SK-N-SH (cell line): Measurements from ENCODE around the gene FHL2. TPM values are rescaled to one million over a fixed set of nuclear protein-coding genes. Genes with fewer than 3 reads are reported as not detected.

Experiments
- CTCF ChIA-PET: fragments of 300-600, 350-600 bp; formaldehyde crosslinking; extraction: SDS; loops from one replicate; lab custom pipeline; 2021; lab: Yijun Ruan, JAX
- POLR2A ChIA-PET: fragments of 350-600 bp; sonication (Branson Sonifier 250); formaldehyde crosslinking; extraction: SDS; loops from one replicate; lab custom pipeline; 2020; ENCODE audit warnings: antibody characterized with exemption, inconsistent platforms; lab: Yijun Ruan, JAX
- DNase-seq: peaks from one replicate; pipeline ENCODE4 v3.0.0; 2012
- H2AFZ ChIP-seq: fragments of 200-600 bp; sonication (generic); 2 replicates; pipeline ENCODE4 v1.8.1; 2016; ENCODE audit warnings: antibody characterized with exemption, mild to moderate bottlenecking, low read depth
- H3F3A ChIP-seq: fragments of 200-600 bp; sonication (generic); replicated peaks from 2 replicates; pipeline ENCODE3; 2016; ENCODE audit warnings: antibody characterized with exemption, mild to moderate bottlenecking; ENCODE audit not compliant: insufficient read depth
- H3K27ac ChIP-seq, 2 experiments: fragments of 200-500 bp in 1 of 2; fragments of 200-600 bp in 1 of 2; sonication (Bioruptor generic) in 1 of 2; sonication (generic), shearing (Covaris generic) in 1 of 2; 2 replicates each; pipeline versions ENCODE4 v1.5.1 to v1.6.1; 2014 to 2016; ENCODE audit warnings: low read depth in 2 of 2, inconsistent platforms in 1 of 2, low read length in 1 of 2, mild to moderate bottlenecking in 1 of 2, mixed read lengths in 1 of 2
- H3K27me3 ChIP-seq: fragments of 200-600 bp; sonication (generic), shearing (Covaris generic); 2 replicates; pipeline ENCODE4 v1.6.1; 2016; ENCODE audit warnings: mixed run types; ENCODE audit not compliant: insufficient read depth
- H3K36me3 ChIP-seq, 2 experiments: fragments of 200-500 bp in 1 of 2; fragments of 200-600 bp in 1 of 2; sonication (Bioruptor generic) in 1 of 2; sonication (generic) in 1 of 2; replicated peaks in 1 of 2; 2 replicates each; pipeline versions ENCODE3 to v1.5.1; 2014 to 2016; ENCODE audit warnings: low read length in 1 of 2, mild to moderate bottlenecking in 1 of 2; ENCODE audit not compliant: insufficient read depth in 2 of 2, control insufficient read depth in 1 of 2
- H3K4me1 ChIP-seq, 2 experiments: fragments of 200-500 bp in 1 of 2; fragments of 200-600 bp in 1 of 2; sonication (Bioruptor generic) in 1 of 2; sonication (generic), shearing (Covaris generic) in 1 of 2; 2 replicates each; pipeline versions ENCODE4 v1.5.1 to v1.6.1; 2014 to 2016; ENCODE audit warnings: low read depth in 1 of 2, low read length in 1 of 2, mixed run types in 1 of 2; ENCODE audit not compliant: insufficient read depth in 2 of 2, control insufficient read depth in 1 of 2
- H3K4me2 ChIP-seq: fragments of 200-600 bp; sonication (generic), shearing (Covaris generic); 2 replicates; pipeline ENCODE4 v1.6.1; 2017; ENCODE audit warnings: mixed run types
- H3K4me3 ChIP-seq, 2 experiments: fragments of 200-500 bp in 1 of 2; fragments of 200-600 bp in 1 of 2; sonication (Bioruptor generic) in 1 of 2; sonication (generic), shearing (Covaris generic) in 1 of 2; 2 replicates each; pipeline versions ENCODE4 v1.5.1 to v1.8.1; 2014 to 2016; ENCODE audit warnings: low read depth in 2 of 2, inconsistent platforms in 1 of 2, low read length in 1 of 2, mild to moderate bottlenecking in 1 of 2, mixed read lengths in 1 of 2, moderate library complexity in 1 of 2
- H3K79me2 ChIP-seq: fragments of 200-600 bp; sonication (generic); 2 replicates; pipeline ENCODE4 v1.8.1; 2017; ENCODE audit warnings: mild to moderate bottlenecking; ENCODE audit not compliant: insufficient read depth
- H3K9ac ChIP-seq: fragments of 200-600 bp; sonication (generic); 2 replicates; pipeline ENCODE4 v1.6.1; 2017; ENCODE audit warnings: mixed run types
- H3K9me2 ChIP-seq: fragments of 200-600 bp; sonication (generic); 2 replicates; pipeline ENCODE4 v1.6.1; 2017; ENCODE audit warnings: mixed run types
- H3K9me3 ChIP-seq: fragments of 200-600 bp; sonication (generic); 2 replicates; pipeline ENCODE4 v1.6.1; 2017; ENCODE audit warnings: mixed run types, mild to moderate bottlenecking, moderate library complexity
- H4K20me1 ChIP-seq: fragments of 200-600 bp; sonication (generic); 2 replicates; pipeline ENCODE4 v1.6.1; 2017; ENCODE audit warnings: mild to moderate bottlenecking, mixed run types; ENCODE audit not compliant: insufficient read depth
- ELF1 ChIP-seq: IDR thresholded peaks from 2 replicates; pipeline ENCODE4 v1.4.0; 2012
- EP300 ChIP-seq, 2 experiments: IDR thresholded peaks; 2 replicates each; pipeline versions ENCODE4 v1.4.0 to v1.6.1; 2012; ENCODE audit warnings: borderline replicate concordance in 1 of 2, low read depth in 1 of 2, low read length in 1 of 2
- EZH2phosphoT487 ChIP-seq: fragments of 200-600 bp; sonication (generic); IDR thresholded peaks from 2 replicates; pipeline ENCODE4 v1.6.1; 2017; ENCODE audit warnings: low read depth, mixed run types, mild to moderate bottlenecking, antibody characterized with exemption, moderate library complexity, borderline replicate concordance
- FOSL2 ChIP-seq: IDR thresholded peaks from 2 replicates; pipeline ENCODE4 v1.4.0; 2012; ENCODE audit warnings: low read depth, mild to moderate bottlenecking, moderate library complexity, borderline replicate concordance
- GABPA ChIP-seq: IDR thresholded peaks from 2 replicates; pipeline ENCODE4 v1.4.0; 2012; ENCODE audit warnings: low read depth, mild to moderate bottlenecking
- GATA2 ChIP-seq: sonication (generic); formaldehyde crosslinking; IDR thresholded peaks from 2 replicates; pipeline ENCODE4 v1.5.0; 2020; ENCODE audit warnings: mild to moderate bottlenecking, missing genetic modification reagents
- MEF2A ChIP-seq: IDR thresholded peaks from 2 replicates; pipeline ENCODE4 v1.4.0; 2012; ENCODE audit warnings: low read depth, borderline replicate concordance
- MXI1 ChIP-seq: IDR thresholded peaks from 2 replicates; pipeline ENCODE4 v1.6.1; 2012; ENCODE audit warnings: mild to moderate bottlenecking, low read depth, low read length, improper control_type of control experiment
- RAD21 ChIP-seq: IDR thresholded peaks from 2 replicates; pipeline ENCODE4 v1.6.1; 2012; ENCODE audit warnings: mild to moderate bottlenecking, low read length
- RFX5 ChIP-seq: IDR thresholded peaks from 2 replicates; pipeline ENCODE4 v1.6.1; 2012; ENCODE audit warnings: mild to moderate bottlenecking, improper control_type of control experiment, low read length
- SIN3A ChIP-seq: IDR thresholded peaks from 2 replicates; pipeline ENCODE4 v1.6.1; 2012; ENCODE audit warnings: low read depth, mild to moderate bottlenecking, low read length, moderate library complexity, borderline replicate concordance
- SMC3 ChIP-seq: IDR thresholded peaks from 2 replicates; pipeline ENCODE4 v1.6.1; 2012; ENCODE audit warnings: low read depth, low read length, improper control_type of control experiment
- TAF1 ChIP-seq: IDR thresholded peaks from 2 replicates; pipeline ENCODE4 v1.6.1; 2012; ENCODE audit warnings: low read depth, mild to moderate bottlenecking, low read length, moderate library complexity, borderline replicate concordance
- TCF12 ChIP-seq: IDR thresholded peaks from 2 replicates; pipeline ENCODE4 v1.4.0; 2012
- YY1 ChIP-seq: IDR thresholded peaks from 2 replicates; pipeline ENCODE4 v1.4.0; 2012; ENCODE audit warnings: low read depth, mild to moderate bottlenecking
- WGBS: methylation state at CpG from one replicate; pipeline ENCODE4 v1.1.6; 2017; ENCODE audit warnings: low lambda C conversion rate; 5-methylcytosine and 5-hydroxymethylcytosine counted together
- polyA plus RNA-seq, 3 experiments: library from polyadenylated mRNA; depleted of rRNA; stranded (reverse); fragments of >200 nt; gene quantifications; 2 replicates each; pipeline ENCODE4 v1.2.3, GENCODE V29; 2012
- TF ChIP-seq, protein P1 (sequence below): IDR thresholded peaks from 2 replicates; pipeline ENCODE4 v1.4.0; 2012; ENCODE audit warnings: low read depth
- TF ChIP-seq, protein P2 (sequence below): fragments of 150-350 bp; IDR thresholded peaks from 2 replicates; pipeline ENCODE4 v1.6.1; 2017; ENCODE audit warnings: antibody characterized with exemption, low read length, low read depth, borderline replicate concordance
- TF ChIP-seq, protein P3 (sequence below): IDR thresholded peaks from 2 replicates; pipeline ENCODE4 v1.4.0; 2012; ENCODE audit warnings: low read depth, borderline replicate concordance
- TF ChIP-seq, protein P4 (sequence below): fragments of 200-600 bp; sonication (generic); IDR thresholded peaks from 2 replicates; pipeline ENCODE4 v1.6.1; 2017; ENCODE audit warnings: antibody characterized with exemption, mild to moderate bottlenecking, moderate library complexity
- TF ChIP-seq, protein P5 (sequence below): IDR thresholded peaks from 2 replicates; pipeline ENCODE4 v1.4.0; 2012; ENCODE audit warnings: low read depth, borderline replicate concordance
- TF ChIP-seq, protein P6 (sequence below): IDR thresholded peaks from 2 replicates; pipeline ENCODE4; 2012

The FHL2 gene
- polyA plus RNA-seq, 1 of the 3 experiments (the other 2 are of a cell fraction): 31.7 TPM

DNA sequence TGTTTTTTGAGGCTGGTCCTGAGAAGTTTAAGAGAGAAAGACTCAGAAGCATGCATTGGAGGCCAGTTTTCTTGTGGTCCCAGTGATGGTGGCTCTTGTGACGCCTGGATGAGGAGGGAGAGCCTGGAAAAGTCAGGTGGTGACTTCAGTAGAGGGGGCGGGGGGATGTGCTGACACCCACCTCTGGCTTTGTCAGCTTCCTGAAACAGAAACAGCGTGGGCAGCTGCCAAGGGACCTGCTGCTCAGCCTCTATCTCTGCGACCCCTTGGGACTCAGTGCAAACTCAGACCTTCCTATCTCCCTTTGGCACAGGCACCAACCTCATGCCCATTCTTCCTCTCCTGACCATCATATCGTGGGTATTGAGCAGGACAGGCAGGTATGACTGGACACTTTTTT lies 75.7 kb downstream of the FHL2 start:
- no peak overlapping the region for H3K4me3 ChIP-seq
- 74% methylated on average over 2 of the region's 5 CpGs for WGBS
- H3K79me2 ChIP-seq: peaks cover 30% of the 10 kb centered on the region
- no peak for DNase-seq
- H3K9ac ChIP-seq: no peak overlapping the region
- no peaks in the 10 kb centered on the region for H4K20me1 ChIP-seq
- no peaks in the 10 kb centered on the region for H3K9me3 ChIP-seq
- H2AFZ ChIP-seq: no peak overlapping the region
- POLR2A ChIA-PET: no interaction called here
- peaks cover 0 to 3% of the 10 kb centered on the region in 2 experiments for H3K36me3 ChIP-seq
- peaks cover 0 to 1% of the 10 kb centered on the region in 2 experiments; a peak in 2 of 4 replicates for H3K4me1 ChIP-seq
- no peak overlapping the region for H3K27ac ChIP-seq
- CTCF ChIA-PET: no interaction called here
- no peaks in the 10 kb centered on the region for H3K9me2 ChIP-seq
- TF ChIP-seq SIN3A: no peak
- TF ChIP-seq MEF2A: no peak
- TF ChIP-seq RFX5: no peak
- no peak for TF ChIP-seq MXI1
- TF ChIP-seq RAD21: no peak
- TF ChIP-seq, protein P1, sequence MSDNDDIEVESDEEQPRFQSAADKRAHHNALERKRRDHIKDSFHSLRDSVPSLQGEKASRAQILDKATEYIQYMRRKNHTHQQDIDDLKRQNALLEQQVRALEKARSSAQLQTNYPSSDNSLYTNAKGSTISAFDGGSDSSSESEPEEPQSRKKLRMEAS: no peak
- TF ChIP-seq, protein P2, sequence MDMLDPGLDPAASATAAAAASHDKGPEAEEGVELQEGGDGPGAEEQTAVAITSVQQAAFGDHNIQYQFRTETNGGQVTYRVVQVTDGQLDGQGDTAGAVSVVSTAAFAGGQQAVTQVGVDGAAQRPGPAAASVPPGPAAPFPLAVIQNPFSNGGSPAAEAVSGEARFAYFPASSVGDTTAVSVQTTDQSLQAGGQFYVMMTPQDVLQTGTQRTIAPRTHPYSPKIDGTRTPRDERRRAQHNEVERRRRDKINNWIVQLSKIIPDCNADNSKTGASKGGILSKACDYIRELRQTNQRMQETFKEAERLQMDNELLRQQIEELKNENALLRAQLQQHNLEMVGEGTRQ: no peak
- TF ChIP-seq ELF1: no peak
- TF ChIP-seq SMC3: no peak
- TF ChIP-seq, protein P3, sequence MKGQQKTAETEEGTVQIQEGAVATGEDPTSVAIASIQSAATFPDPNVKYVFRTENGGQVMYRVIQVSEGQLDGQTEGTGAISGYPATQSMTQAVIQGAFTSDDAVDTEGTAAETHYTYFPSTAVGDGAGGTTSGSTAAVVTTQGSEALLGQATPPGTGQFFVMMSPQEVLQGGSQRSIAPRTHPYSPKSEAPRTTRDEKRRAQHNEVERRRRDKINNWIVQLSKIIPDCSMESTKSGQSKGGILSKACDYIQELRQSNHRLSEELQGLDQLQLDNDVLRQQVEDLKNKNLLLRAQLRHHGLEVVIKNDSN: no peak
- H3K27me3 ChIP-seq: no peaks in the 10 kb centered on the region
- H3K4me2 ChIP-seq: no peak overlapping the region
- no peaks in the 10 kb centered on the region for H3F3A ChIP-seq

DNA sequence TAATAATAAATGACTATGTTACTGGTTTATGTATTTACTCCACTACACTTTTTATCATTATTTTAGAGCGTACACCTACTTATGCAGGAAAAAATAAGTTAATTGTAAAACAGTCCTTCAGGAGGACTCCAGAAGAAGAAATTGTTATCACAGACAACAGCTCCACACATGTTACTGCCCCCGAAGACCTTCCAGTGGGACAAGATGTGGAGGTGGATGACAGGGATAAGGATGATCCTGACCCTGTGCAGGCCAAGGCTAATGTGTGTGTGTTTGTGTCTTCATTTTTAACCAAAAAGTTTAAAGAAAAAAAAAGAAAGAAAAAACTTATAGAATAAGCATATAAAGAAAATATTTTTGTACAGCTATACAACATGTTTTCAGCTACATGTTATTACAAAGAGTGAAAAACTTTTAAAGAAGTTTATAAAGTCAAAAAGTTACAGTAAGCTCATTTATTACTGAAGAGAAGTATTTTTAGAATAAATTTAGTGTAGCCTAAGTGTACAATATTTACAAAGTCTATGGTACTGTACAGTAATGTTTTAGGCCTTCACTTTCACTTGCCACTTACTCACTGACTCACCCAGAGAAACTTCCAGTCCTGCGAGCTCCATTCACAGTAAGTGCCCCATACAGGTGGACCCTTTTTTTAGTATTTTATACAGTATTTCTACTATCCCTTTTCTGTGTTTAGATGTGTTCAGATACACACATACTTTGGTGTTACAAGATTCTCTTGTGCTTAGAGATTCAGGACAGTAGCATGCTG lies 76.8 kb downstream of the FHL2 start:
- Histone ChIP-seq H3F3A (no peaks in the 10 kb centered on the region), H3K4me2 (no peak overlapping the region), H3K4me3 (no peak overlapping the region), H3K9me2 (no peaks in the 10 kb centered on the region), H3K9ac (no peak overlapping the region), H2AFZ (no peak overlapping the region), H3K4me1 (no peaks in the 10 kb centered on the region; a peak in 1 of 4 replicates), H4K20me1 (no peaks in the 10 kb centered on the region), H3K36me3 (peaks cover 0 to 3% of the 10 kb centered on the region in 2 experiments), H3K79me2 (peaks cover 25% of the 10 kb centered on the region), H3K9me3 (no peaks in the 10 kb centered on the region), H3K27me3 (no peaks in the 10 kb centered on the region), H3K27ac (no peak overlapping the region)
- no peak for DNase-seq
- CTCF ChIA-PET: interaction anchor here (0.9 kb wide), 1 partner anchor 207 kb away, joined by 3 read pairs; no protein-coding TSS in a partner anchor
- POLR2A ChIA-PET: no interaction called here
- 93% methylated on average over 3 of the region's 3 CpGs for WGBS
- TF ChIP-seq, protein P4, sequence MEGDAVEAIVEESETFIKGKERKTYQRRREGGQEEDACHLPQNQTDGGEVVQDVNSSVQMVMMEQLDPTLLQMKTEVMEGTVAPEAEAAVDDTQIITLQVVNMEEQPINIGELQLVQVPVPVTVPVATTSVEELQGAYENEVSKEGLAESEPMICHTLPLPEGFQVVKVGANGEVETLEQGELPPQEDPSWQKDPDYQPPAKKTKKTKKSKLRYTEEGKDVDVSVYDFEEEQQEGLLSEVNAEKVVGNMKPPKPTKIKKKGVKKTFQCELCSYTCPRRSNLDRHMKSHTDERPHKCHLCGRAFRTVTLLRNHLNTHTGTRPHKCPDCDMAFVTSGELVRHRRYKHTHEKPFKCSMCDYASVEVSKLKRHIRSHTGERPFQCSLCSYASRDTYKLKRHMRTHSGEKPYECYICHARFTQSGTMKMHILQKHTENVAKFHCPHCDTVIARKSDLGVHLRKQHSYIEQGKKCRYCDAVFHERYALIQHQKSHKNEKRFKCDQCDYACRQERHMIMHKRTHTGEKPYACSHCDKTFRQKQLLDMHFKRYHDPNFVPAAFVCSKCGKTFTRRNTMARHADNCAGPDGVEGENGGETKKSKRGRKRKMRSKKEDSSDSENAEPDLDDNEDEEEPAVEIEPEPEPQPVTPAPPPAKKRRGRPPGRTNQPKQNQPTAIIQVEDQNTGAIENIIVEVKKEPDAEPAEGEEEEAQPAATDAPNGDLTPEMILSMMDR: no peak
- TF ChIP-seq FOSL2 (no peak), GATA2 (CRISPR knock-in tag) (no peak), GABPA (no peak), MEF2A (no peak), TCF12 (no peak), TAF1 (no peak), YY1 (no peak), EZH2phosphoT487 (no peak), EP300 (IDR thresholded peaks at IDR 0.05; ENCODE audit: borderline replicate concordance in 1 of 2, low read depth in 1 of 2, low read length in 1 of 2) (no peak), RAD21 (no peak), ELF1 (no peak)
- TF ChIP-seq, protein P5, sequence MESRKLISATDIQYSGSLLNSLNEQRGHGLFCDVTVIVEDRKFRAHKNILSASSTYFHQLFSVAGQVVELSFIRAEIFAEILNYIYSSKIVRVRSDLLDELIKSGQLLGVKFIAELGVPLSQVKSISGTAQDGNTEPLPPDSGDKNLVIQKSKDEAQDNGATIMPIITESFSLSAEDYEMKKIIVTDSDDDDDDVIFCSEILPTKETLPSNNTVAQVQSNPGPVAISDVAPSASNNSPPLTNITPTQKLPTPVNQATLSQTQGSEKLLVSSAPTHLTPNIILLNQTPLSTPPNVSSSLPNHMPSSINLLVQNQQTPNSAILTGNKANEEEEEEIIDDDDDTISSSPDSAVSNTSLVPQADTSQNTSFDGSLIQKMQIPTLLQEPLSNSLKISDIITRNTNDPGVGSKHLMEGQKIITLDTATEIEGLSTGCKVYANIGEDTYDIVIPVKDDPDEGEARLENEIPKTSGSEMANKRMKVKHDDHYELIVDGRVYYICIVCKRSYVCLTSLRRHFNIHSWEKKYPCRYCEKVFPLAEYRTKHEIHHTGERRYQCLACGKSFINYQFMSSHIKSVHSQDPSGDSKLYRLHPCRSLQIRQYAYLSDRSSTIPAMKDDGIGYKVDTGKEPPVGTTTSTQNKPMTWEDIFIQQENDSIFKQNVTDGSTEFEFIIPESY: no peak
- TF ChIP-seq, protein P6, sequence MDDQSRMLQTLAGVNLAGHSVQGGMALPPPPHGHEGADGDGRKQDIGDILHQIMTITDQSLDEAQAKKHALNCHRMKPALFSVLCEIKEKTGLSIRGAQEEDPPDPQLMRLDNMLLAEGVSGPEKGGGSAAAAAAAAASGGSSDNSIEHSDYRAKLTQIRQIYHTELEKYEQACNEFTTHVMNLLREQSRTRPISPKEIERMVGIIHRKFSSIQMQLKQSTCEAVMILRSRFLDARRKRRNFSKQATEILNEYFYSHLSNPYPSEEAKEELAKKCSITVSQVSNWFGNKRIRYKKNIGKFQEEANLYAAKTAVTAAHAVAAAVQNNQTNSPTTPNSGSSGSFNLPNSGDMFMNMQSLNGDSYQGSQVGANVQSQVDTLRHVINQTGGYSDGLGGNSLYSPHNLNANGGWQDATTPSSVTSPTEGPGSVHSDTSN: no peak
